K562 (cell line): ENCODE measurements around the gene WNK2. TPM values are rescaled to one million over a fixed set of nuclear protein-coding genes. Genes with fewer than 3 reads are reported as not detected.
"Not testable (repeated sequence)": the region's sequence is repeated elsewhere in the genome, so short reads cannot be mapped to it uniquely, and the experiment has no call there.

Experiments used
- ATAC-seq: fragments of 200-7000 bp; cut with Tn5 transposase; 3 replicates; pipeline ENCODE4 v1.9.1; 2020; ENCODE audit warnings: moderate library complexity
- BruUV-seq: library from RNA; stranded (reverse); fragments of 400-500 nt; replicated peaks from 2 replicates; lab custom pipeline; 2021; lab: Mats Ljungman, UMichigan
- CTCF ChIA-PET: fragments of 300-600 bp; formaldehyde crosslinking; extraction: SDS; loops from one replicate; lab custom pipeline; 2021; ENCODE audit warnings: low intra/inter-chr PET ratio; lab: Yijun Ruan, JAX
- POLR2A ChIA-PET: fragments of 300-600, 350-650 bp; sonication (Branson Sonifier 250); formaldehyde crosslinking; extraction: SDS; loops from one replicate; lab custom pipeline; 2021; ENCODE audit warnings: antibody characterized with exemption, inconsistent platforms; lab: Yijun Ruan, JAX
- DNase-seq, 4 experiments: peaks; one replicate each; pipeline versions ENCODE4 v3.0.0 to v3.0.0-alpha.2; 2011 to 2018; ENCODE audit warnings: low spot score in 3 of 4, mixed read lengths in 3 of 4; ENCODE audit errors: extremely low read depth in 1 of 4
- FAIRE-seq: peaks from 2 replicates; lab custom pipeline; 2011; peaks lifted over from hg19 to GRCh38; lab: Jason Lieb, UNC
- H2AFZ ChIP-seq: 2 replicates; pipeline ENCODE4 v1.6.0; 2011; ENCODE audit warnings: low read depth, low read length, control low read depth, inconsistent platforms
- H3K27ac ChIP-seq: fragments of 200-600 bp; 3 replicates; pipeline ENCODE4 v1.8.0; 2011; ENCODE audit warnings: low read depth, mild to moderate bottlenecking, control low read depth, inconsistent platforms, low read length, moderate library complexity, mixed read lengths; ENCODE audit errors: extremely low read depth
- H3K27me3 ChIP-seq, 2 experiments: fragments of 300-600 bp in 1 of 2; 2 replicates in 1 of 2; 3 replicates in 1 of 2; pipeline versions ENCODE4 v1.6.0 to v1.8.0; 2011; ENCODE audit warnings: inconsistent platforms in 2 of 2, low read length in 2 of 2, mild to moderate bottlenecking in 1 of 2, mixed read lengths in 1 of 2, moderate library complexity in 1 of 2; ENCODE audit not compliant: control insufficient read depth in 2 of 2, insufficient read depth in 2 of 2
- H3K36me3 ChIP-seq: fragments of 300-600 bp; 3 replicates; pipeline ENCODE4 v1.8.0; 2011; ENCODE audit warnings: mild to moderate bottlenecking, low read length, inconsistent platforms; ENCODE audit not compliant: control insufficient read depth, insufficient read depth
- H3K4me1 ChIP-seq, 2 experiments: fragments of 200-600 bp in 1 of 2; replicated peaks in 1 of 2; 2 replicates in 1 of 2; 3 replicates in 1 of 2; pipeline versions ENCODE4 v1.5.1 to v1.8.0; 2011; ENCODE audit warnings: inconsistent platforms in 2 of 2, low read length in 2 of 2, mild to moderate bottlenecking in 1 of 2, mixed read lengths in 1 of 2, moderate library complexity in 1 of 2; ENCODE audit not compliant: control insufficient read depth in 2 of 2, insufficient read depth in 2 of 2
- H3K4me2 ChIP-seq: 2 replicates; pipeline ENCODE4 v1.6.1; 2011; ENCODE audit warnings: low read length, control low read depth, inconsistent platforms, mixed read lengths; ENCODE audit not compliant: insufficient read depth
- H3K4me3 ChIP-seq: fragments of 200-600 bp; sonication (generic), shearing (Covaris generic); 2 replicates; pipeline ENCODE4 v1.5.1; 2016; ENCODE audit warnings: control low read depth, inconsistent platforms
- H3K79me2 ChIP-seq: fragments of 200-600 bp; 3 replicates; pipeline ENCODE4 v1.8.0; 2011; ENCODE audit warnings: low read length, inconsistent platforms; ENCODE audit not compliant: control insufficient read depth, insufficient read depth
- H3K9ac ChIP-seq, 2 experiments: 2 replicates each; pipeline versions ENCODE4 v1.6.0 to v1.6.1; 2011; ENCODE audit warnings: low read depth in 2 of 2, low read length in 2 of 2, control low read depth in 1 of 2, inconsistent platforms in 1 of 2, mild to moderate bottlenecking in 1 of 2, mixed read lengths in 1 of 2; ENCODE audit not compliant: insufficient read depth in 1 of 2
- H3K9me1 ChIP-seq: one replicate; pipeline ENCODE4 v1.6.0; 2011; ENCODE audit warnings: inconsistent platforms, mild to moderate bottlenecking, low read length, moderate library complexity; ENCODE audit not compliant: control insufficient read depth, insufficient read depth
- H3K9me3 ChIP-seq: replicated peaks from 2 replicates; pipeline ENCODE4 v1.5.1; 2011; ENCODE audit warnings: low read depth, low read length, inconsistent platforms; ENCODE audit not compliant: control insufficient read depth, insufficient read depth
- H4K20me1 ChIP-seq: replicated peaks from 2 replicates; pipeline ENCODE4 v1.6.1; 2011; ENCODE audit warnings: low read length, inconsistent platforms, mixed read lengths; ENCODE audit not compliant: control insufficient read depth, insufficient read depth
- ASH1L ChIP-seq: fragments of 450-650 bp; IDR thresholded peaks from 2 replicates; pipeline ENCODE4 v1.6.1; 2018; ENCODE audit warnings: borderline replicate concordance, mild to moderate bottlenecking, low read depth; ENCODE audit not compliant: partially characterized antibody
- E2F1 ChIP-seq: sonication (generic); formaldehyde crosslinking; IDR thresholded peaks from 2 replicates; pipeline ENCODE4 v1.8.1; 2023; ENCODE audit warnings: mild to moderate bottlenecking, missing genetic modification reagents, moderate library complexity
- HNRNPLL ChIP-seq: fragments of 200-400 bp; formaldehyde crosslinking; IDR thresholded peaks from 2 replicates; pipeline ENCODE4 v1.6.1; 2017; ENCODE audit warnings: low read length, low read depth, mild to moderate bottlenecking; ENCODE audit not compliant: poor library complexity, severe bottlenecking
- NBN ChIP-seq: fragments of 450-650 bp; IDR thresholded peaks from 2 replicates; pipeline ENCODE4 v1.6.1; 2016; ENCODE audit warnings: low read depth, mild to moderate bottlenecking
- PHB2 ChIP-seq: fragments of 450-650 bp; IDR thresholded peaks from 2 replicates; pipeline ENCODE4 v1.6.1; 2017; ENCODE audit warnings: low read depth
- PHF21A ChIP-seq: fragments of 450-650 bp; IDR thresholded peaks from 2 replicates; pipeline ENCODE4 v1.6.1; 2017; ENCODE audit warnings: low read depth, borderline replicate concordance
- PPARD ChIP-seq: fragments of 250-450 bp; sonication (Bioruptor Pico); IDR thresholded peaks from 2 replicates; pipeline ENCODE4 v1.8.0; 2022; ENCODE audit warnings: inconsistent platforms, mild to moderate bottlenecking, moderate library complexity
- SIX5 ChIP-seq, 2 experiments: IDR thresholded peaks; 2 replicates each; pipeline ENCODE4 v1.6.1; 2011; ENCODE audit warnings: low read length in 2 of 2, borderline replicate concordance in 1 of 2, low read depth in 1 of 2, mild to moderate bottlenecking in 1 of 2, moderate library complexity in 1 of 2; ENCODE audit not compliant: insufficient read depth in 1 of 2
- SRSF9 ChIP-seq: fragments of 200-400 bp; formaldehyde crosslinking; IDR thresholded peaks from 2 replicates; pipeline ENCODE4 v1.6.1; 2017; ENCODE audit warnings: low read depth, low read length, borderline replicate concordance
- TBP ChIP-seq: optimal IDR thresholded peaks from 2 replicates; pipeline ENCODE3; 2011; ENCODE audit warnings: low read depth, low read length, improper control_type of control experiment
- ZNF121 ChIP-seq: sonication (generic); formaldehyde crosslinking; conservative IDR thresholded peaks from 2 replicates; pipeline ENCODE4 v1.8.0; 2022; ENCODE audit warnings: missing genetic modification reagents
- ZNF212 ChIP-seq: fragments of 450-650 bp; formaldehyde crosslinking; IDR thresholded peaks from 2 replicates; pipeline ENCODE4 v1.4.0; 2020; ENCODE audit warnings: mild to moderate bottlenecking
- WGBS: fragments of 100-300 bp; shearing (Covaris generic); methylation state at CpG from one replicate; pipeline ENCODE4 v1.1.6; 2016; ENCODE audit warnings: low coverage, mixed read lengths; ENCODE audit not compliant: insufficient coverage; ENCODE audit errors: missing lambda C conversion rate; 5-methylcytosine and 5-hydroxymethylcytosine counted together
- in situ Hi-C: fragments of 300-500 bp; cut with MboI; formaldehyde crosslinking; loops from 4 replicates; pipeline ENCODE4 v1.15.0; 2018; ENCODE audit warnings: inconsistent platforms, mixed read lengths
- intact Hi-C: fragments of 100-400 bp; cut with micrococcal nuclease; formaldehyde crosslinking; loops from 2 replicates; pipeline ENCODE4 v1.14.2; 2022
- polyA plus RNA-seq, 8 experiments: library from polyadenylated mRNA; depleted of rRNA in 4 of 8; stranded (reverse) in 5 of 8; unstranded in 3 of 8; fragments of >200 nt; fragmentation: Nextera tagmentation in 2 of 8; fragmentation: Illumina TruSeq in 1 of 8; extraction: Ambion mirVana in 2 of 8; extraction: Trizol in 1 of 8; gene quantifications; 2 replicates each; pipeline versions ENCODE4 v1.2.1 to v1.2.3, GENCODE V29; 2011 to 2014; ENCODE audit warnings: inconsistent platforms in 1 of 8, missing spikeins in 1 of 8
- total RNA-seq, 7 experiments: library from RNA; depleted of rRNA in 6 of 7; stranded (reverse); fragments of >200 nt in 6 of 7; fragmentation: Illumina TruSeq in 2 of 7; extraction: Trizol in 2 of 7; gene quantifications; 2 replicates each; pipeline versions ENCODE4 v1.2.1 to v1.2.3, GENCODE V29; 2011 to 2021; ENCODE audit warnings: low replicate concordance in 1 of 7

The WNK2 gene
- total and polyA plus RNA-seq, 9 of the 15 experiments (the other 6 are each of a cell fraction or from before 2014, with no cell fraction given), result 0.36 to 3.3 (median 0.64) TPM; not detected in 2

GRCh38 chr9:93357649-93358048, 173.7 kb downstream of the WNK2 start:
- no TSS peak for BruUV-seq
- Histone ChIP-seq H3K9me1 (no peaks in the 10 kb centered on the region), H3K4me1 (no peaks in the 10 kb centered on the region), H3K9me3 (no peaks in the 10 kb centered on the region), H3K36me3 (no peaks in the 10 kb centered on the region), H4K20me1 (no peaks in the 10 kb centered on the region), H2AFZ (no peak overlapping the region), H3K4me2 (no peak overlapping the region), H3K79me2 (no peaks in the 10 kb centered on the region), H3K27me3 (no peaks in the 10 kb centered on the region; a peak in 1 of 5 replicates), H3K4me3 (no peak overlapping the region), H3K27ac (no peak overlapping the region), H3K9ac (no peak overlapping the region)
- FAIRE-seq, result no peak
- no peak for ATAC-seq
- WGBS, result 4% methylated on average over 4 of the region's 5 CpGs
- CTCF ChIA-PET, result no interaction called here
- TF ChIP-seq PPARD (CRISPR knock-in tag) (no peak), PHB2 (no peak), PHF21A (no peak), ASH1L (no peak), SRSF9 (no peak), ZNF121 (CRISPR knock-in tag) (no peak), TBP (no peak), SIX5 (IDR thresholded peaks at IDR 0.05; ENCODE audit: borderline replicate concordance in 1 of 2, insufficient read depth in 1 of 2, low read depth in 1 of 2, low read length in 2 of 2) (no peak), HNRNPLL (no peak), E2F1 (CRISPR knock-in tag) (no peak), NBN (no peak), ZNF212 (CRISPR knock-in tag) (no peak)
- POLR2A ChIA-PET, result no interaction called here
- in situ Hi-C loops (no loop called here), intact Hi-C loops (no loop called here)
- no peak for DNase-seq

- H4K20me1 ChIP-seq, H3K9me1 ChIP-seq, ATAC-seq, H3K4me2 ChIP-seq, H3K9ac ChIP-seq, H3K9me3 ChIP-seq, BruUV-seq, in situ Hi-C loops, H3K4me3 ChIP-seq, H3K36me3 ChIP-seq, H3K27ac ChIP-seq, FAIRE-seq, H3K27me3 ChIP-seq, H3K4me1 ChIP-seq, DNase-seq, intact Hi-C loops, H3K79me2 ChIP-seq, H2AFZ ChIP-seq: not testable (repeated sequence)
- 4% methylated on average over 8 of the region's 8 CpGs for WGBS
- POLR2A ChIA-PET, result interaction anchor here (0.7 kb wide), 1 partner anchor 14 kb away, joined by 3 read pairs; no protein-coding TSS in a partner anchor
- CTCF ChIA-PET, result interaction anchor here (0.5 kb wide), 1 partner anchor 1258 kb away, joined by 3 read pairs; no protein-coding TSS in a partner anchor
These were observed 176.0 kb downstream of the WNK2 start for GRCh38 chr9:93359907-93360306.
